ENCODE results near the gene SLC9A3.

The SLC9A3 gene

GRCh38 chr5:428219-428618, 96.0 kb downstream of the SLC9A3 start:
- DNase-seq (ENCODE audit: low read depth) = no peak
- no peak overlapping the region for H3K4me3 ChIP-seq (ENCODE audit: control insufficient read depth, low read depth, low read length)
- no peak for TF ChIP-seq CTCF (IDR thresholded peaks at IDR 0.05; ENCODE audit: control insufficient read depth, insufficient read depth, low read depth, low read length, missing control alignments)

GRCh38 chr5:427415-428087, 96.7 kb downstream of the SLC9A3 start:
- TF ChIP-seq CTCF (IDR thresholded peaks at IDR 0.05; ENCODE audit: control insufficient read depth, insufficient read depth, low read depth, low read length, missing control alignments) = no peak
- DNase-seq (ENCODE audit: low read depth) = no peak

GRCh38 chr5:426392-426976, 97.8 kb downstream of the SLC9A3 start:
- no peak for DNase-seq (ENCODE audit: low read depth)
- no peak overlapping the region for H3K4me3 ChIP-seq (ENCODE audit: control insufficient read depth, low read depth, low read length)
- no peak for TF ChIP-seq CTCF (IDR thresholded peaks at IDR 0.05; ENCODE audit: control insufficient read depth, insufficient read depth, low read depth, low read length, missing control alignments)

More at GRCh38 chr5:427415-428087, 96.7 kb downstream of the SLC9A3 start:
- no peak overlapping the region for H3K4me3 ChIP-seq (ENCODE audit: control insufficient read depth, low read depth, low read length)

- DNase-seq (ENCODE audit: low read depth) = no peak
- no peak overlapping the region for H3K4me3 ChIP-seq (ENCODE audit: control insufficient read depth, low read depth, low read length)
- TF ChIP-seq CTCF (IDR thresholded peaks at IDR 0.05; ENCODE audit: control insufficient read depth, insufficient read depth, low read depth, low read length, missing control alignments) = no peak
These were observed 98.5 kb downstream of the SLC9A3 start for GRCh38 chr5:425714-426113.

GRCh38 chr5:424301-425110, 99.7 kb downstream of the SLC9A3 start:
- no peak overlapping the region for H3K4me3 ChIP-seq (ENCODE audit: control insufficient read depth, low read depth, low read length)
- DNase-seq (ENCODE audit: low read depth) = no peak
- no peak for TF ChIP-seq CTCF (IDR thresholded peaks at IDR 0.05; ENCODE audit: control insufficient read depth, insufficient read depth, low read depth, low read length, missing control alignments)

GRCh38 chr5:423626-424261, 100.5 kb downstream of the SLC9A3 start:
- TF ChIP-seq CTCF (IDR thresholded peaks at IDR 0.05; ENCODE audit: control insufficient read depth, insufficient read depth, low read depth, low read length, missing control alignments) = no peak
- no peak for DNase-seq (ENCODE audit: low read depth)
- H3K4me3 ChIP-seq (ENCODE audit: control insufficient read depth, low read depth, low read length) = no peak overlapping the region

Data from AG09309 (cell line).